ENCODE results near the gene BLCAP.
A peak's percentile ranks its signal among the peaks of the same experiment; 100 is the strongest.

BLCAP gene

DNA sequence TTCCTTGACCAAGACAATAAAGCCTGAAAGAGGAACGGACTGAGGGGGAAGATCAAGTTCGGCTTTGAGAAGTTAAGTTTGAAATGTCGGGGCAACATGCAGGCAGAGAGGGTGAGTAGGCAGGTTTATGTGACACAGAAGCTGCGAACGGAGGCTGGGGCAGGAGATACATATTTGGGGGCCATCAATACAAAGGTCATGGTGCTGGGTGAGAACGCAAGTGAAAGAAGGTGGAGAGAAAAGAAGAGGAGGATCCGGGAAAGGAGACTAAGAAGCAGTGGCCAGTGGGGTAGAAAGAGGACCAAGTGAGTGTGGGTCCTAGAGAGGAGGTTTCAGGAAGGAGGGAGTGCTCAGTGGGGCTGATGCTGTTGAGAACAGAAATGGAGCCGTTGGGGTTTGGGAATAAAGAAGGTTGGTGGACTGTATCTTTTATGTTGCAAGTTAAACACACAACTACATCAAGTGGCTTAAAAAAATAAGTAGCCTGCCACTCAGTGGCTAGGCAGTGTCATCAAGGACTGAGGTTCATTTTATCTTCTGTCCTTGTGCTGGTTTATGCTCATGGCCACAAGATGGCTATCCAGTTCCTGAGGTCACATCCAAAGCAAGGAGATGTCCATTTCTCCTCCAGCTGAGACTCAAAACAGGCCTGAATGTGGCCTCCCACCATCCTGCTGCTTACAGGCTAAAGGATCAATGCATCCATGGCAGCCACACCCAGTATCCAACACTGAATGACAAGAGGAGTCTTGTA, 1.7 kb upstream of the BLCAP start:
- no peak for DNase-seq

GRCh38 chr20:37528446-37529213, 954 bp upstream of the BLCAP start:
- no peak for DNase-seq

DNA sequence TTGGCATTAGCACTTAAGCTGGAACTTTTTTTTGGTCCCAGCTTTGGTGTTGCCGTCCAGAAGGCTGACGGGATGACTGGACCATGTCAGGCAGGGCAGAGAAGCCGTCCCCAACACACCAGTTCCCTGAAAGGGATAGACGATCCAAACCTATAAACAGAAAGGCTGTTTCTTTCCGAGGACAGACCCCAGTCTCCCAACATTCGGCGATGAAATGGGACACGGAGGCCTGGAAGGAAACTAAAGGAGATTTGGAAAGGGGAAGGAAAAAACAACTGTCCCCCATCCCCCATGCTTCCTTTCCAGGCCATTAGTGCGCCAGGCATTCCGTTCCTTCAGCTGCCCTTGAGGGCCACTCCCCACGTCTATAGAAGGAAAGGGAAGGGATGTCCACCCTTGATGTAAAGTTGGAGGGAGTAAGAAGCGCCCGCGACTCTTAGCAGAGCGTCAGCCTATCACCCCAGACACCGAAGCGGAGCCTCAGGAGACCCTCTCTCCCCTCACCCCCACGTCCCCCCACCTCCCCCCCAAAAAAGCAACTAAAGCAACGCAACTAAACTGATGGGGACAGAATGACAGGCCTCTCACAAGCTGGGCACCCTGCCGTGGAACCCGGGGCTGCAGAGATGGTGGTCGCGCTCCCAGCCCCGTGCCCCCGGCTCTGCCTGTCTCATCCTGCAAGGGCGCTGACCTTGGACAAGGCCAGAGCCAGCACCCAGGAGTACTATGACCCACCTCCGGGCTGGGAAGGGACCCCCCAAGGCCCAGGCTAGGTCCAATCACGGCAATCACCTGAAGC, 638 bp downstream of the BLCAP start:
- peak; percentile 47 for DNase-seq

GRCh38 chr20:37526238-37526838, 1.3 kb downstream of the BLCAP start:
- DNase-seq, result peak; percentile 72

GRCh38 chr20:37525810-37526209, 1.9 kb downstream of the BLCAP start:
- no peak for DNase-seq

DNA sequence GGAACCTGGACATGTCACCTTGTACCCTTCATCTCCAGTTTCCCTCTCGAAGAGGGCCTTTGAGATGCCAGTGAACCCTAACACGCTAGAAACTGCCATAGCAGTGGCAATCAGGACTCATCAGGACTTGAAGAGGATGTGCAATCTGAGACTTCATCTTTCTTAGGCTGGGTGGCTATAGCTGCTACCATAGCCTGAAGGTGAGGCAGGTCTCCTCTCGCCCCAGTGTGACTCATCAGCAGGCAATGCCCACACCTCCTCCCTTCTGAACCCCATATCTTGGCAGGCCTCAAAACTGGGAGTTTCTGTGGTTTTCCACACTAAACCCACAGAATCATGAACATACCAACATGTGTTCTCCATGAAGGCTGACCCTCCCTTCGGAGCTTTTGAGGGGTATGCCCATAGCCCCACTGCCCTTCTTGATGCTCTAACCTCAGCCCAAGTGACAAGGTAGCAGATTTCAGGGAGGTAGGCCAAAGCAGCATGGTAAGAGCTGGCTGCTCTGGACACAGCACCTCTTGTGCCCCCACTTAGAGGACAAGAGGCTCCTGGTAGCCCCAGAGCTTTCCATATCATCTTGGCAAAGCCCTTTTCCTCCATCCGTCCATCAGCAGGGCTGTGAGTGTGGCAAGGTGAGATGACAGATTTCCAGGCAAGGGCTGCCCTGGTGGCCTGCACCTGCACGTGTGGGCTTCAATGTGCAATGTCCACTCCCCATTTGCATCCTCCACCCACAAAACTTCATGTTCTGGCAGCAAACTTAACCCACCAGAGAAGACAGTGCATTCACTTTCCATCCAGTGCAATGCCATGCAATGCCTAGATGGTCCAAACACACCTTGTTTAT, 2.6 kb downstream of the BLCAP start:
- DNase-seq, result peak; percentile 80

GRCh38 chr20:37523911-37524700, 3.6 kb downstream of the BLCAP start:
- no peak for DNase-seq

- DNase-seq, result no peak
These were observed 4.7 kb downstream of the BLCAP start for GRCh38 chr20:37523012-37523391.

GRCh38 chr20:37522260-37523011, 5.2 kb downstream of the BLCAP start:
- DNase-seq, result no peak

DNA sequence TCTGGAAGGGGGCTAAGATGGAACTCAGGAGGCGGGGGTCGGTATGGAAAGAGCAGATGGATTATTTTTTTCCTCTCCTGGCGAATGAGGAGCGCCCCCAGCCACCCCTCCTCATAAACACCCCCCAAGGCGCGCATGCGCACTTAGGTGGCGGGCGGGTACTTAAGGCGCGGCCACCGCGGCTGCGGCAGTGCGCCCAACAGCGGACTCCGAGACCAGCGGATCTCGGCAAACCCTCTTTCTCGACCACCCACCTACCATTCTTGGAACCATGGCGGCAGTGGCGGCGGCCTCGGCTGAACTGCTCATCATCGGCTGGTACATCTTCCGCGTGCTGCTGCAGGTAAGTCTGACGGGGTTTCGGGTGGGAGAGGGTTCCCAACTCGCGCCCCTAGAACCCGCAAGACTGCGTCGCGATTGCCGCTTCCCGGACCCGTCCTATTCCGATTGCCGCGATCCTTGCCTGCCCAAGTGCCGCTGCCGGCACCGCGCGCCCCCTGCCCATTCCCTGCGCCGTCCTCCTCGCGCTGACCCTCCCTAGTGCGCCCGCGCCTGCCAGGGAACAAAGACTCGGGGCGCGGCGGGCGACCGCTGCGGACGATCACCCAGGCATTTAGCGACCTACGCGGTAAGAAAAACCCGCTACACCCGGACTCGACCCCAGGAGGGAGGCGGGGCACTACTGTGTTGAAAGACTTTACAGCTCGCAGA, 6.5 kb downstream of the BLCAP start, which contains the start of gene NNAT:
NNAT (plus strand) TSS at position 190 of the 711 bp plus-strand sequence; CDS start at position 272, 82 bp downstream.
- no peak for DNase-seq

DNA sequence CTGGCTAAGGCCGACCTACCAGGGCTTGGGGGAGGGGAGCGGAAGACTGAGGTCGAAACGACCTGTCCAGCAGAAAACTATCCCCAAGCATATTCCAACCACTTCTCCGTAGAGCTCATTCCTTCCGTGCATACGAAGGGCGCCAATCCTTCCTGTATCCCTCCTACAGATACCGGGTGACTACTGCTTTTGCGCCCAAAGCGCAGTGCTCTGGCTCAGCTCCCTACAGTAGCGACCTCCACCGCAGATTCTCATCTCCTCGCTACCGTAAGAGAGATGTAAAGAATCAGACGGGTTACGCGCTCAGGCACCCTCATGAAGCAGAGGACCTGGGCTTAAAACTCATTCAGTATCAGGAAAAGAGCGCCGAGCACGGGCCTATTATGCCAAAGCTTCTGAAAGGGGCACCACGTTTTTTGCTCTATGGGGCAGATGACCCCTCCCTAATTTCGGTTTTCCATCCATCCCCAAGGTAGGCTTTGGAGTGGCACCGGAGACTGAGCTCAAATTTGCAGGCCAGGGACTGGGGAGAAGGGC, 7.2 kb downstream of the BLCAP start:
- no peak for DNase-seq

DNA sequence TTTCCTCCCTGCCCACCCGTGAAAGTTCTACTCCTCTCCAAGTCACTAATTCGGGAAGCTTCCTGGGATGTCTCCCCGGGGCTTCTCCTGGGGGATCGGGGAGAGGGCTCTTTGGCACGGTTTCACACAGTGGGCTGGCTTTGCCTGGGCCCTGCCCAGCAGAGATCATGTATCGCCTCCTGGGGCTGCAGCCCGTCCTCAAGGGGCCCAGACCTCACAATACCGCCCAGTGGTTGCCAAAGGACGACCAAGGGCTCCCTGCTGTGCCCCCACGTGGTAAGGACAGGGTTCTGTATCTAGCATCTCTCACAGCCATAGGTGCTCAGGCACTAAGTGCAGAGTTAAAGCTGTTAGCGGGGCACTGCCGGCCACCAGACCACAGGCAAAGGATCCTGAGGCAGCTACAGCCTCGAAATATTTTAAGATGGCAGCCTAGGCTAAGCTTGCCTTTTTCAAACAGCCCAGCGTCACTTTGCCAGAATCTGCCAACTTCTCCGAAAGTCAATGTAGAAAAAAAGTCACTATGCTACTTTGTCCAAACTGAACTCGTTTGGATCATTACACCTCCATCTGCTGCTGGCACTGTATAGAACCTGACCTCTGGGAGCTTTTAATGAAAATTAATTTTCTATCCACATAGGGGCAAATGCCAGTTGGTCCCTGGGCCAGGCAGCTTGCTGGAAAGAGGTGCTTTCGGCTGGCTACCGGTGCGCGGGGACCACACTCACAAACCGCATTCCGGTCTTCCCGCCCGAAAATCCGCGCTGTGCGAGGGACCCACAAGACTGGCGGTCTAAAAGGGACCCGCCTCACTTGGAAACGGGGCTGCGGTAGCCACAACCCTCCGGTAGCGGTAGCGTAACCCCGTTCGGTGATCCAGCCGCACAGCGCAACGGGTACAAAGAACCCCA, 7.9 kb downstream of the BLCAP start:
- no peak for DNase-seq

GRCh38 chr20:37518606-37519507, 8.8 kb downstream of the BLCAP start:
- no peak for DNase-seq

DNA sequence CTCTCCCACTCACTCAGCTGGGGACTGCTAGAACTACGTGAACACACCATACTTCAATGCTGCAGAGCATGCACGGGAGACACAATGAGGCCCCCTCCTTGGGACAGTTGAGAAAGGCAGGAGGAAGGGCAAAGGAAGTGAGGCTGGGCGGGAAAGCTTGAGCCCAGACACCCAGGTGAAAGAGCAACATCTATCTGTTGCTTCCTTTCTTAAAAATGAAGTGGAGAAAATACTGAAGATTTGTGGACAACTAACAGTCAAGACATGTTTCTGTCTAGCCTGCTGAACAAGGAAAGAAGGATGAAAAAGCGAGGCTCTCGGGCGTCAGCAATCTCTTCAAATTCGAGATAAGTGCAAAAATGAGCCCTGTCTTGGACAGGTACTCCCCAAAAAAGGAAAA, 9.6 kb downstream of the BLCAP start:
- no peak for DNase-seq

GRCh38 chr20:37516811-37517750, 10.6 kb downstream of the BLCAP start:
- peak; percentile 31 for DNase-seq

DNA sequence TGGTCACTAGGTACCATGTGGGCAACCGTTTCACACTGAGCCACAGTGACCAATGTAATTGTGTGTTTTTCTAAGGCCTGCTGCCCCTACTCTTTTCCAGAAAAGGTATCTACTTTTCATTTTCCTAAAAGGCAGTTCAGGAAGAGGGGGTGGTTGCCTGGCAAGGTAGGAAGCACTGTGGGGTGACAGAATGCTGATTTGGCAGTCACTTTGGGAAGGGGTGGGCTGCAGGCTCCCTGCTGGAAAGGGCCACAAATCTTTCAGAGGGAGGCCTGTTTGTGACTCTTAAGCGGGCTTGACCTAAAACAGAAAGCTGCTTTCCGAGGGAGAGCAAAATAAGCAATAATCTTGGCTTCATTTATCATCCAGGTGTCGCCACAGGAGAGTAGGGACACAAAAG, 11.8 kb downstream of the BLCAP start:
- no peak for DNase-seq
